CD4-positive, CD25-positive, alpha-beta regulatory T cell (primary cell): ENCODE data around the gene UNC5A. TPM values are rescaled to one million over a fixed set of nuclear protein-coding genes. Genes with fewer than 3 reads are reported as not detected.

Experiments used
- ATAC-seq, 2 donors: fragments of 150-1000 bp; cut with Tn5 transposase; one replicate each; pipeline ENCODE4 v1.10.0; 2021; ENCODE audit warnings: low read depth in 2 of 2, moderate number of reproducible peaks in 2 of 2, moderate library complexity in 1 of 2
- DNase-seq, 3 donors: peaks; one replicate each; pipeline versions ENCODE4 v3.0.0 to v3.0.0-alpha.2; 2012 to 2022; ENCODE audit warnings: mixed read lengths in 1 of 3
- H3K27ac ChIP-seq: one replicate; pipeline ENCODE4 v1.7.0; 2013; ENCODE audit warnings: mild to moderate bottlenecking, low read length; ENCODE audit not compliant: insufficient read depth, poor library complexity, severe bottlenecking
- H3K27me3 ChIP-seq: one replicate; pipeline ENCODE4 v1.7.0; 2013; ENCODE audit warnings: low read length; ENCODE audit not compliant: control insufficient read depth, insufficient read depth
- H3K36me3 ChIP-seq: one replicate; pipeline ENCODE4 v1.7.0; 2013; ENCODE audit warnings: mild to moderate bottlenecking, low read length, moderate library complexity; ENCODE audit not compliant: control insufficient read depth, insufficient read depth
- H3K4me1 ChIP-seq: 2 replicates; pipeline ENCODE4 v1.7.0; 2013; ENCODE audit warnings: mild to moderate bottlenecking, low read length; ENCODE audit not compliant: insufficient read depth, control insufficient read depth, poor library complexity, severe bottlenecking
- H3K4me3 ChIP-seq: one replicate; pipeline ENCODE4 v1.7.0; 2013; ENCODE audit warnings: low read depth, mild to moderate bottlenecking, low read length, moderate library complexity
- H3K9me3 ChIP-seq, 2 experiments: 1 replicate in 1 of 2; 2 replicates in 1 of 2; pipeline ENCODE4 v1.7.0; 2013; ENCODE audit warnings: low read length in 2 of 2, mild to moderate bottlenecking in 1 of 2, moderate library complexity in 1 of 2; ENCODE audit not compliant: control insufficient read depth in 2 of 2
- H3K27ac Mint-ChIP-seq, 3 donors: one replicate each; pipeline ENCODE4 v1.8.0; 2020 to 2022; ENCODE audit warnings: mild to moderate bottlenecking in 3 of 3, mixed read lengths in 3 of 3, moderate library complexity in 2 of 3
- H3K27me3 Mint-ChIP-seq: one replicate; pipeline ENCODE4 v1.8.0; 2022; ENCODE audit warnings: mild to moderate bottlenecking, mixed read lengths
- H3K36me3 Mint-ChIP-seq: one replicate; pipeline ENCODE4 v1.8.0; 2020; ENCODE audit warnings: mixed read lengths
- H3K4me1 Mint-ChIP-seq, 4 donors: one replicate each; pipeline ENCODE4 v1.8.0; 2020 to 2022; ENCODE audit warnings: mixed read lengths in 4 of 4, mild to moderate bottlenecking in 1 of 4
- H3K4me3 Mint-ChIP-seq, 4 donors: one replicate each; pipeline ENCODE4 v1.8.0; 2020 to 2022; ENCODE audit warnings: mild to moderate bottlenecking in 4 of 4, mixed read lengths in 4 of 4, moderate library complexity in 3 of 4
- H3K9me3 Mint-ChIP-seq, 7 donors: one replicate each; pipeline ENCODE4 v1.8.0; 2020 to 2022; ENCODE audit warnings: mixed read lengths in 7 of 7, mild to moderate bottlenecking in 3 of 7, moderate library complexity in 2 of 7
- polyA plus RNA-seq, 4 donors: library from polyadenylated mRNA; unstranded; fragments of 300-500 nt; fragmentation: Illumina TruSeq; gene quantifications; one replicate each; pipeline ENCODE4 v1.2.3, GENCODE V29; 2021
- total RNA-seq: library from RNA; stranded (reverse); gene quantifications from one replicate; pipeline ENCODE4 v1.2.3, GENCODE V29; 2022

Gene UNC5A
- total and polyA plus RNA-seq, 5 donors from 2014 or later = not detected

DNA sequence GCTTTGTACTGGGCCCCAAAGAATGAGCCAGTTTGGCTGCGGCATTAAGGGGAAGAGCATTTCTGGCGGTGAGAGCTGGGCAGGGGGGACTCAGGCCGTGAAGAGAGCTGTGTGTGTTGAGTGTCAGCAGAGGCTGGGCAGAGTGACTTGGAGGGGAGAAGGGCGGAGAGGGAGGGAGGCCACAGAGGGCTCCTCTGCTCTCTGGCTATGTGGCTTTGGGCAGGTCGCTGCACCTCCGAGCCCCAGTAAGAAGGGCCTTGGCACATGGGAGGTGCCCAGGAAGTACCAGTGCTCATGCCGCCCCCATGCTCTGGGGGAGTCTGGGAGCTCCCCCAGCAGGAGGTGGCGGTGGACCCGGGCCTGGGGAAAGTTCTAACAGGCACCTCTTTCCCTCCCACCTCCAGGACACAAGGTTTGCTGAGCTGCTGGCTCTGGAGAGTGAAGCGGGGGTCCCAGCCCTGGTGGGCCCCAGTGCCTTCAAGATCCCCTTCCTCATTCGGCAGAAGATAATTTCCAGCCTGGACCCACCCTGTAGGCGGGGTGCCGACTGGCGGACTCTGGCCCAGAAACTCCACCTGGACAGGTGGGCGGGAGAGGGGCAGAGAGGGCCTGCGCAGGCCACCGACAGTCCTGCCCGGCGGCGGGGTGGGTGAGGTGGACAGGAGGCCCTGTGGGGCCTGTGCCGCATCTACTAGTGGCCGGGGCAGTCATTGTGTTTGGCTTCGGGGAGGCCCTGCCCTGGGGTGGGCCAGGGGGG is 68.7 kb downstream of the UNC5A start:
- Histone ChIP-seq H3K27ac (no peak overlapping the region), H3K27me3 (no peaks in the 10 kb centered on the region), H3K9me3 (no peaks in the 10 kb centered on the region), H3K4me1 (peaks cover 2% of the 10 kb centered on the region), H3K36me3 (no peaks in the 10 kb centered on the region), H3K4me3 (no peak overlapping the region)
- ATAC-seq = no peak
- H3K9me3 Mint-ChIP-seq = no peaks in the 10 kb centered on the region
- no peak overlapping the region for H3K4me3 Mint-ChIP-seq
- H3K4me1 Mint-ChIP-seq = peaks cover 0 to 11% (median 6%) of the 10 kb centered on the region in 4 donors
- peaks cover 14% of the 10 kb centered on the region for H3K27me3 Mint-ChIP-seq
- H3K36me3 Mint-ChIP-seq = no peaks in the 10 kb centered on the region
- no peak overlapping the region for H3K27ac Mint-ChIP-seq
- no peak for DNase-seq

GRCh38 chr5:176879663-176880361 is 69.5 kb downstream of the UNC5A start:
- ATAC-seq = no peak
- no peak overlapping the region for H3K27ac ChIP-seq
- Mint-ChIP-seq H3K4me3 (no peak overlapping the region), H3K27ac (no peak overlapping the region), H3K4me1 (peaks cover 0 to 11% (median 6%) of the 10 kb centered on the region in 4 donors), H3K9me3 (no peaks in the 10 kb centered on the region), H3K27me3 (peaks cover 14% of the 10 kb centered on the region), H3K36me3 (no peaks in the 10 kb centered on the region)
- H3K27me3 ChIP-seq = no peaks in the 10 kb centered on the region
- H3K9me3 ChIP-seq = no peaks in the 10 kb centered on the region
- H3K36me3 ChIP-seq = no peaks in the 10 kb centered on the region
- no peak overlapping the region for H3K4me3 ChIP-seq
- H3K4me1 ChIP-seq = peaks cover 2% of the 10 kb centered on the region
- no peak for DNase-seq

- peaks cover 12% of the 10 kb centered on the region for H3K27me3 Mint-ChIP-seq
- no peaks in the 10 kb centered on the region for H3K9me3 Mint-ChIP-seq
- ATAC-seq = no peak
- no peak overlapping the region for H3K27ac Mint-ChIP-seq
- peaks cover 0 to 10% (median 5%) of the 10 kb centered on the region in 4 donors for H3K4me1 Mint-ChIP-seq
- no peak overlapping the region for H3K27ac ChIP-seq
- H3K4me3 Mint-ChIP-seq = no peak overlapping the region
- no peak overlapping the region for H3K4me3 ChIP-seq
- H3K36me3 Mint-ChIP-seq = no peaks in the 10 kb centered on the region
- H3K9me3 ChIP-seq = no peaks in the 10 kb centered on the region
- no peak for DNase-seq
- H3K36me3 ChIP-seq = no peaks in the 10 kb centered on the region
- H3K4me1 ChIP-seq = peaks cover 2% of the 10 kb centered on the region
- no peaks in the 10 kb centered on the region for H3K27me3 ChIP-seq
These were observed 70.1 kb downstream of the UNC5A start for GRCh38 chr5:176880366-176881020.

DNA sequence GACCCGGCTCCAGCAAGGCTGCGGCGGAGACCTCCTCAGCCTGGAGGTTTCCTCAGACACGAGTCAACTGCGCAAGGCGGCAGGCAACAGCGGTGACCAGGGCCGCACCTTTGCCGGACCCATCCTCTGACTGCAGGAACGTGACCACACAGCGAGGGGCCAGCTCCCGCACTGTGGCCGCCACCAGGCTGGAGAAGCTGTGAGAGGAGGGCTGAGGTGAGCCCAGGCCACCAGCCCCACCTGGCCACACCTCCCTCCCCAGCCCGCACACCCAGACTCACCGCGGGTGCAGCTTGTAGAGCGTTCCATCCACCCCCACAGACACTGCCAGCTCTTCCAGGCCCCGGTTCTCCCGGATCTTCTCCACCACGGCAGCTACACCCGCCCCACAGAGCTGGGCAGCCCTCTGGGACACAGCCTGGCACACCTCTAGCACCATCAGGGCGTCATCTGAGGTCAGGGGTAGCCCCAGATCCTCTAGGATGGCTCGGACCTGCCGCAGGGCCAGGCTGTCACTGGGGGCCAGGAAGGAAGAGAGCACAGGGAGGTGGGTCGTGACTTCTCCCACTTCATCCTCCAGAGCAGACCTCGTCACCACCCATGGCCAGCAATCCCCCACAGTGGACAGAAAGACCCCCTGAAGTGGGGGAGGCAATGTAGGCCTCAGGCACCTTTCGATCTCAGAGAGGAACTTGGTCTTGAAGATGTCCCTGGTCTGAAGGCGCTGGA is 70.8 kb downstream of the UNC5A start:
- no peak for DNase-seq
- peaks cover 0 to 3% (median 1%) of the 10 kb centered on the region in 4 donors for H3K4me1 Mint-ChIP-seq
- H3K9me3 Mint-ChIP-seq = no peaks in the 10 kb centered on the region
- no peak overlapping the region for H3K4me3 Mint-ChIP-seq
- H3K36me3 Mint-ChIP-seq = no peaks in the 10 kb centered on the region
- ATAC-seq = no peak
- Histone ChIP-seq H3K36me3 (no peaks in the 10 kb centered on the region), H3K9me3 (no peaks in the 10 kb centered on the region), H3K4me3 (no peak overlapping the region), H3K27me3 (no peaks in the 10 kb centered on the region), H3K4me1 (no peaks in the 10 kb centered on the region), H3K27ac (no peak overlapping the region)
- H3K27me3 Mint-ChIP-seq = peaks cover 5% of the 10 kb centered on the region
- no peak overlapping the region for H3K27ac Mint-ChIP-seq

DNA sequence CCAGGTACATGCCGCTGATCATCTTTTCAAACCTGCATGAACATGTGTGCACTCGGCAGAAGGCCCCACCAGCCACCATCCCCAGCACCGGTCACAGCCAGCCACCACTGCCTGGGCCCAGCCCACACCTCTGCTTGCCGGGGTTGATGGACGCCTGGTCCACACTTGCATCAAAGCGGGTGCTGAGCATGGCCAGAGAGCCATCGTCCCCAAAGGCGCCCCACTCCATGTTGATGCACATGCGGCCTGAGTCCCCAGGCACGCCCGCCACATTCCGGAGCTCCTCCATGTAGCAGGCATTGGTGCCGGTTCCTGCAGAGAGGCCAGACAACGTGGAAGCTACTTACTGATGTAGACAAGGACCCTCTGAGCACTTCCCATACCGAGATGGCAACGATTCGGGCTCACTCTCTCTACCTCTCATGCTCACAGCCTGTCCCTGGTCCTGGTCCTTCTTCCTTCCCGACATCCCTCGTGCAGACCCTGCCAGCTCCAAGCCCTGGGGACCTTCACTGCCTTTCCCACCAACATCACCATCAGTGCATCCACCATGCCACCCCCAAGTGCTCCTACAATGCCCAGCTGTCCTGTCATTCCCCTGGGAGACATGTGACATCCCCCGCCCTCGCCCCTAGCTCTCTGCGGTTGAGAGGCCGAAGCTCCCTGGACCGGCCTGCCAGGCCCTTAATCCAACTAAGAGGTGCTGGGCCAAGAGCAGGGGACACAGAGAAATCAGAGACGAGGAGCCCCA is 71.6 kb downstream of the UNC5A start:
- ATAC-seq = no peak
- H3K4me3 Mint-ChIP-seq = no peak overlapping the region
- H3K27ac Mint-ChIP-seq = no peak overlapping the region
- no peak for DNase-seq
- Histone ChIP-seq H3K36me3 (no peaks in the 10 kb centered on the region), H3K27ac (no peak overlapping the region), H3K27me3 (no peaks in the 10 kb centered on the region), H3K4me1 (no peaks in the 10 kb centered on the region), H3K4me3 (no peak overlapping the region), H3K9me3 (no peaks in the 10 kb centered on the region)
- H3K36me3 Mint-ChIP-seq = no peaks in the 10 kb centered on the region
- H3K4me1 Mint-ChIP-seq = peaks cover 0 to 2% (median 0%) of the 10 kb centered on the region in 4 donors
- H3K27me3 Mint-ChIP-seq = peaks cover 5% of the 10 kb centered on the region
- no peaks in the 10 kb centered on the region for H3K9me3 Mint-ChIP-seq

- ATAC-seq (no peak), DNase-seq (no peak)
- no peaks in the 10 kb centered on the region for H3K36me3 Mint-ChIP-seq
- no peaks in the 10 kb centered on the region for H3K4me1 ChIP-seq
- peaks cover 5% of the 10 kb centered on the region for H3K27me3 Mint-ChIP-seq
- no peaks in the 10 kb centered on the region for H3K27me3 ChIP-seq
- H3K4me1 Mint-ChIP-seq = peaks cover 0 to 2% (median 0%) of the 10 kb centered on the region in 4 donors
- no peak overlapping the region for H3K4me3 ChIP-seq
- H3K36me3 ChIP-seq = no peaks in the 10 kb centered on the region
- no peaks in the 10 kb centered on the region for H3K9me3 Mint-ChIP-seq
- no peak overlapping the region for H3K4me3 Mint-ChIP-seq
- H3K27ac ChIP-seq = no peak overlapping the region
- H3K9me3 ChIP-seq = no peaks in the 10 kb centered on the region
- H3K27ac Mint-ChIP-seq = peak overlapping the region in 1 of 3 donors; percentile 9
These were observed 72.2 kb downstream of the UNC5A start for GRCh38 chr5:176882567-176882903.
